ENCODE results near the gene RIPOR2.

DNA sequence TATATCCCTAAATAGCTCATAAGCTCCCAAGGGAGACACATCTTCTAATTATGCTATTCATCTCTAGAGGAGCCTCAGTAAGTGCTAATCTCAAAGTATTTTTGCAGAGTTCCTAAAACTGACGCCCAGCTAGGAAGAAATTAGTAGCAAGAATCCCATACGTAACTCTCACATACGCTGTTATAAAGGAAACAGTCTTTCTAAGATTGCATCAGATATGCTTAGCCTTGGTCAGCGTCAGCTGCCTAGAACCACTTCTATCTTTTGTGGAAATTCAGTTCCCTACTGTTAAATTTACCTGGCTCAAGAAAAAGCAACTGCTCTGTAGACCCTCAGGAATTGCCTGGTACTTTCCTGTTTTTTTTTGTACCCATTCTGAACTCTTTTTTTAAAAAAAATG, 13.6 kb downstream of the RIPOR2 start:
- no peak for TF ChIP-seq EP300 (IDR thresholded peaks at IDR 0.05; ENCODE audit: borderline replicate concordance in 1 of 2, control insufficient read depth in 1 of 2, low read depth in 2 of 2, low read length in 2 of 2)
- TF ChIP-seq HDAC2 (IDR thresholded peaks at IDR 0.05): no peak
- TF ChIP-seq CEBPB (IDR thresholded peaks at IDR 0.05; ENCODE audit: borderline replicate concordance in 1 of 2, low read depth in 2 of 2, low read length in 2 of 2): no peak
- TF ChIP-seq EGR1 (IDR thresholded peaks at IDR 0.05; ENCODE audit: borderline replicate concordance in 1 of 2, low read depth in 2 of 2, low read length in 2 of 2): no peak
- no peak for TF ChIP-seq MEF2B (IDR thresholded peaks at IDR 0.05; ENCODE audit: partially characterized antibody, poor library complexity, severe bottlenecking)
- TF ChIP-seq RUNX3 (IDR thresholded peaks at IDR 0.05; ENCODE audit: low read length): no peak
- TF ChIP-seq GABPA (IDR thresholded peaks at IDR 0.05; ENCODE audit: low read depth): no peak
